ENCODE data around the gene SYCP2L.

SYCP2L gene

DNA sequence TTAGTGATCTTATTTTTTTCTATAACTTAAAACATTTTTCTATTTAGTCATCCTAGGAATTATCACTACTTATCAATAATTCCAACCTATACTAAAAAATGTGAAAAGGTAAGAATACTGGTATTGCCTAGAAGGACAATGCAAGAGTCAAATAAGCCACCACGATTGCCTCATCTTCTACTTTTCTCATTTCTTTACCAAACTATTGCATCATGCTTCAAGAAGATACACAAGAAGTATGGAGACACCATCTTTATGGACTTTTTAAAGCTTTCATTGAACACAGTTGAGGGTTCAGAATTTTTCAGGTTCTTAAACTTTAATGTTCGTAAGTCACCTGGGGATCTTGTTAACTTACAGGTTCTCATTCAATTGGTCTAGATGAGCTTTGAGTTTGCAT lies 131.4 kb downstream of the SYCP2L start:
- TF ChIP-seq, protein P1, sequence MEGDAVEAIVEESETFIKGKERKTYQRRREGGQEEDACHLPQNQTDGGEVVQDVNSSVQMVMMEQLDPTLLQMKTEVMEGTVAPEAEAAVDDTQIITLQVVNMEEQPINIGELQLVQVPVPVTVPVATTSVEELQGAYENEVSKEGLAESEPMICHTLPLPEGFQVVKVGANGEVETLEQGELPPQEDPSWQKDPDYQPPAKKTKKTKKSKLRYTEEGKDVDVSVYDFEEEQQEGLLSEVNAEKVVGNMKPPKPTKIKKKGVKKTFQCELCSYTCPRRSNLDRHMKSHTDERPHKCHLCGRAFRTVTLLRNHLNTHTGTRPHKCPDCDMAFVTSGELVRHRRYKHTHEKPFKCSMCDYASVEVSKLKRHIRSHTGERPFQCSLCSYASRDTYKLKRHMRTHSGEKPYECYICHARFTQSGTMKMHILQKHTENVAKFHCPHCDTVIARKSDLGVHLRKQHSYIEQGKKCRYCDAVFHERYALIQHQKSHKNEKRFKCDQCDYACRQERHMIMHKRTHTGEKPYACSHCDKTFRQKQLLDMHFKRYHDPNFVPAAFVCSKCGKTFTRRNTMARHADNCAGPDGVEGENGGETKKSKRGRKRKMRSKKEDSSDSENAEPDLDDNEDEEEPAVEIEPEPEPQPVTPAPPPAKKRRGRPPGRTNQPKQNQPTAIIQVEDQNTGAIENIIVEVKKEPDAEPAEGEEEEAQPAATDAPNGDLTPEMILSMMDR (IDR thresholded peaks at IDR 0.05; ENCODE audit: low read length): no peak
- TF ChIP-seq EZH2phosphoT487 (IDR thresholded peaks at IDR 0.05; ENCODE audit: low read length) (no peak), EZH2 (optimal IDR thresholded peaks at IDR 0.05; ENCODE audit: low read depth, low read length) (no peak)
- H3K36me3 ChIP-seq (replicated peaks; ENCODE audit: insufficient read depth, low read length): no peaks in the 10 kb centered on the region

DNA sequence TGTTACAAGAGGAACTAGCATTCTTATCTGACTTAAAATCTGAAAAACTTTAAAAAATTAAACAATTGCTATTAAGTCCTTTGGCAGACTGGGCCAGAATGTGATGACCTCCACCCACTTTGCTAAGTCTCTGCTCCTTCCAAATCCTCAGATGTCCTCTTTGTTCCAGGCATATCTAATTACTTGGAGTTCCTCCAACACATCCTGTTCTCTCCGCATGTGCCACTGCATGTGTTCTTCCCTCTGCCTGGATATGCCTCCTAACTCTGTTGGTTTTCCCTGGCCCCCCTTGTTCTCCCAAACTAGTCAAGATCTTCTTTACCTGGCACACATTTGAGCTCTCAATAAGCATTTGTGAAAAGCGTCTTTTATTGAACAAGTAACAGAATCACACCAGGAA lies 134.2 kb downstream of the SYCP2L start:
- no peaks in the 10 kb centered on the region for H3K9me2 ChIP-seq (replicated peaks; ENCODE audit: insufficient read depth, low read length)
- no peak overlapping the region for H3K4me2 ChIP-seq (ENCODE audit: low read depth, low read length)
- TF ChIP-seq EZH2phosphoT487 (IDR thresholded peaks at IDR 0.05; ENCODE audit: low read length) (no peak), EZH2 (optimal IDR thresholded peaks at IDR 0.05; ENCODE audit: low read depth, low read length) (no peak)
- TF ChIP-seq, protein P1 (IDR thresholded peaks at IDR 0.05; ENCODE audit: low read length): no peak
- H3K36me3 ChIP-seq (replicated peaks; ENCODE audit: insufficient read depth, low read length): no peaks in the 10 kb centered on the region
- H3K27ac ChIP-seq (ENCODE audit: low read length): no peak overlapping the region
- H4K20me1 ChIP-seq (ENCODE audit: insufficient read depth, low read length): no peaks in the 10 kb centered on the region
- no peak overlapping the region for H3K9ac ChIP-seq (ENCODE audit: low read length)
- H3K79me2 ChIP-seq (ENCODE audit: low read length): no peaks in the 10 kb centered on the region
- H3K4me3 ChIP-seq (ENCODE audit: low read length): no peak overlapping the region
- no peaks in the 10 kb centered on the region for H3K9me3 ChIP-seq (replicated peaks; ENCODE audit: insufficient read depth, low read length)
- DNase-seq: no peak
- no peaks in the 10 kb centered on the region for H3K27me3 ChIP-seq (replicated peaks; ENCODE audit: insufficient read depth, low read length)
- H2AFZ ChIP-seq (ENCODE audit: low read length): no peak overlapping the region
- peaks cover 4% of the 10 kb centered on the region; the same call in 1 of the 2 replicates for H3K4me1 ChIP-seq (ENCODE audit: low read length)
- no peaks in the 10 kb centered on the region for H3F3A ChIP-seq (ENCODE audit: insufficient read depth, low read length)

More for the DNA sequence above, 131.4 kb downstream of the SYCP2L start:
- H3K4me3 ChIP-seq (ENCODE audit: low read length): no peak overlapping the region
- no peaks in the 10 kb centered on the region for H3K4me1 ChIP-seq (ENCODE audit: low read length)
- no peaks in the 10 kb centered on the region for H3K27me3 ChIP-seq (replicated peaks; ENCODE audit: insufficient read depth, low read length)
- no peaks in the 10 kb centered on the region for H3K9me3 ChIP-seq (replicated peaks; ENCODE audit: insufficient read depth, low read length)
- no peaks in the 10 kb centered on the region for H3K79me2 ChIP-seq (ENCODE audit: low read length)
- H3K9me2 ChIP-seq (replicated peaks; ENCODE audit: insufficient read depth, low read length): no peaks in the 10 kb centered on the region
- no peak for DNase-seq
- H2AFZ ChIP-seq (ENCODE audit: low read length): no peak overlapping the region
- H3K27ac ChIP-seq (ENCODE audit: low read length): no peak overlapping the region
- no peaks in the 10 kb centered on the region for H4K20me1 ChIP-seq (ENCODE audit: insufficient read depth, low read length)
- H3K4me2 ChIP-seq (ENCODE audit: low read depth, low read length): no peak overlapping the region
- no peak overlapping the region for H3K9ac ChIP-seq (ENCODE audit: low read length)
- H3F3A ChIP-seq (ENCODE audit: insufficient read depth, low read length): no peaks in the 10 kb centered on the region

DNA sequence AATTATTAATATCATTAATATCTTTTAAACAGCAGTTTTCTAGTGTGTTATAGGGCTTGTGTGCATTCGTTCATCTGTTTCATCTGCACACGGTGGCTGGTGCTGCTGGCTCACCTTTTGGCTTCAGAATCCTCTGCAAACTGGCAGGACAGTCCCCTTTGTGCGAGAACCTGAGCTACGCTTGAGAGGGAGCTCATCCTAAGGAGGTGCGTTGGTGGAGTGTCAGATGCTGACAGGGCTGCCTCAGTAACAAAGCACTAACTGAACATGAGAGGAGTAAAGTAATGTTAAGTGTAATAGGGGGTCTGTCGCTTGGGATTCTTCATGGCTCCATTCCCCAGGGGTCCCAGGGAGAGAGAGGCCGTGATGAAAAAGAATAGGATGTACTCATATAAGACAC lies 134.9 kb downstream of the SYCP2L start:
- H3K9ac ChIP-seq (ENCODE audit: low read length): no peak overlapping the region

More for the DNA sequence above, 134.9 kb downstream of the SYCP2L start:
- no peak overlapping the region for H2AFZ ChIP-seq (ENCODE audit: low read length)
- no peak overlapping the region for H3K4me3 ChIP-seq (ENCODE audit: low read length)
- H3K4me2 ChIP-seq (ENCODE audit: low read depth, low read length): no peak overlapping the region
- no peaks in the 10 kb centered on the region for H3K9me2 ChIP-seq (replicated peaks; ENCODE audit: insufficient read depth, low read length)
- H3K36me3 ChIP-seq (replicated peaks; ENCODE audit: insufficient read depth, low read length): no peaks in the 10 kb centered on the region
- no peaks in the 10 kb centered on the region for H3K9me3 ChIP-seq (replicated peaks; ENCODE audit: insufficient read depth, low read length)
- no peak for DNase-seq
- H3K4me1 ChIP-seq (ENCODE audit: low read length): peaks cover 9% of the 10 kb centered on the region
- no peaks in the 10 kb centered on the region for H3K27me3 ChIP-seq (replicated peaks; ENCODE audit: insufficient read depth, low read length)
- H4K20me1 ChIP-seq (ENCODE audit: insufficient read depth, low read length): no peaks in the 10 kb centered on the region
- TF ChIP-seq, protein P1 (IDR thresholded peaks at IDR 0.05; ENCODE audit: low read length): no peak
- TF ChIP-seq EZH2 (optimal IDR thresholded peaks at IDR 0.05; ENCODE audit: low read depth, low read length) (no peak), EZH2phosphoT487 (IDR thresholded peaks at IDR 0.05; ENCODE audit: low read length) (no peak)
- no peak overlapping the region for H3K27ac ChIP-seq (ENCODE audit: low read length)
- H3K79me2 ChIP-seq (ENCODE audit: low read length): no peaks in the 10 kb centered on the region
- no peaks in the 10 kb centered on the region for H3F3A ChIP-seq (ENCODE audit: insufficient read depth, low read length)

Measured in MM.1S (cell line).